Endodermal cell (in vitro differentiated cells): ENCODE data around the gene RYR3. TPM values are rescaled to one million over a fixed set of nuclear protein-coding genes. Genes with fewer than 3 reads are reported as not detected.

Source experiments
- DNase-seq: peaks from one replicate; pipeline ENCODE4 v3.0.0-alpha.2; 2017
- H3K27ac ChIP-seq: 2 replicates; pipeline ENCODE4 v1.5.1; 2013; ENCODE audit warnings: mild to moderate bottlenecking, low read depth, low read length, moderate library complexity
- H3K27me3 ChIP-seq: 2 replicates; pipeline ENCODE4 v1.6.1; 2013; ENCODE audit warnings: mild to moderate bottlenecking, low read length, moderate library complexity; ENCODE audit not compliant: insufficient read depth, control insufficient read depth, poor library complexity, severe bottlenecking
- H3K36me3 ChIP-seq: 2 replicates; pipeline ENCODE4 v1.7.0; 2013; ENCODE audit warnings: mild to moderate bottlenecking, low read length, moderate library complexity; ENCODE audit not compliant: control insufficient read depth, insufficient read depth
- H3K4me1 ChIP-seq: one replicate; pipeline ENCODE4 v1.7.0; 2013; ENCODE audit warnings: low read length; ENCODE audit not compliant: control insufficient read depth, insufficient read depth
- H3K4me3 ChIP-seq: 2 replicates; pipeline ENCODE4 v1.5.1; 2013; ENCODE audit warnings: mild to moderate bottlenecking, low read length, moderate library complexity
- H3K9ac ChIP-seq: 2 replicates; pipeline ENCODE4 v1.6.1; 2013; ENCODE audit warnings: mild to moderate bottlenecking, low read length, moderate library complexity; ENCODE audit not compliant: poor library complexity, severe bottlenecking; ENCODE audit errors: extremely low read depth
- H3K9me3 ChIP-seq: 2 replicates; pipeline ENCODE4 v1.6.1; 2013; ENCODE audit warnings: mild to moderate bottlenecking, low read length, moderate library complexity; ENCODE audit not compliant: control insufficient read depth
- H3K27ac Mint-ChIP-seq: 2 replicates; pipeline ENCODE4 v1.8.0; 2020; ENCODE audit warnings: mixed read lengths
- H3K27me3 Mint-ChIP-seq: 2 replicates; pipeline ENCODE4 v1.8.0; 2021; ENCODE audit warnings: mild to moderate bottlenecking, mixed read lengths; ENCODE audit not compliant: insufficient read depth
- H3K36me3 Mint-ChIP-seq: 2 replicates; pipeline ENCODE4 v1.8.0; 2020; ENCODE audit warnings: low read depth, mixed read lengths
- H3K4me1 Mint-ChIP-seq: 2 replicates; pipeline ENCODE4 v1.8.0; 2020; ENCODE audit warnings: mixed read lengths
- H3K4me3 Mint-ChIP-seq: 2 replicates; pipeline ENCODE4 v1.8.0; 2020; ENCODE audit warnings: mild to moderate bottlenecking, moderate library complexity, mixed read lengths
- H3K9me3 Mint-ChIP-seq: 2 replicates; pipeline ENCODE4 v1.8.0; 2020; ENCODE audit warnings: mild to moderate bottlenecking, mixed read lengths
- CTCF ChIP-seq: fragments of 200-600 bp; sonication (generic); conservative IDR thresholded peaks from 2 replicates; pipeline ENCODE4 v1.5.0; 2021; ENCODE audit warnings: antibody characterized with exemption, mild to moderate bottlenecking
- WGBS, 2 experiments: methylation state at CpG; one replicate each; pipeline versions ENCODE4 v1.1.5 to v1.1.7; 2013; ENCODE audit warnings: missing lambda C conversion rate in 2 of 2, mixed read lengths in 1 of 2; ENCODE audit not compliant: insufficient coverage in 1 of 2, insufficient read length in 1 of 2; 5-methylcytosine and 5-hydroxymethylcytosine counted together
- total RNA-seq, 2 donors: library from RNA; stranded (reverse); fragmentation: NEBNext Ultra II Directional in 1 of 2; extraction: Animal tissue kit (Norgen Biotek cat#: 25700) in 1 of 2; gene quantifications; 2 replicates in 1 of 2; 3 replicates in 1 of 2; pipeline ENCODE4 v1.2.1, GENCODE V29; 2021

RYR3 gene
- total RNA-seq, 2 donors from 2014 or later = 0.71 to 1.4 TPM

GRCh38 chr15:33662014-33662413 lies 351.2 kb downstream of the RYR3 start:
- H3K27me3 Mint-ChIP-seq = no peaks in the 10 kb centered on the region
- Histone ChIP-seq H3K4me3 (no peak overlapping the region), H3K9ac (no peak overlapping the region), H3K36me3 (no peaks in the 10 kb centered on the region), H3K27ac (no peak overlapping the region), H3K4me1 (no peaks in the 10 kb centered on the region), H3K27me3 (no peaks in the 10 kb centered on the region), H3K9me3 (no peaks in the 10 kb centered on the region)
- no peaks in the 10 kb centered on the region for H3K9me3 Mint-ChIP-seq
- 96 to 97% methylated on average over 12 to 14 of the region's 14 CpGs for WGBS, 2 experiments
- H3K36me3 Mint-ChIP-seq = no peaks in the 10 kb centered on the region
- H3K4me1 Mint-ChIP-seq = no peaks in the 10 kb centered on the region
- no peak for DNase-seq
- no peak for TF ChIP-seq CTCF
- no peak overlapping the region for H3K4me3 Mint-ChIP-seq
- no peak overlapping the region for H3K27ac Mint-ChIP-seq

GRCh38 chr15:33664947-33665346 lies 354.2 kb downstream of the RYR3 start:
- Mint-ChIP-seq H3K27me3 (no peaks in the 10 kb centered on the region), H3K9me3 (no peaks in the 10 kb centered on the region), H3K4me3 (no peak overlapping the region), H3K36me3 (no peaks in the 10 kb centered on the region), H3K27ac (no peak overlapping the region), H3K4me1 (no peaks in the 10 kb centered on the region)
- H3K27ac ChIP-seq = no peak overlapping the region
- H3K36me3 ChIP-seq = no peaks in the 10 kb centered on the region
- H3K4me1 ChIP-seq = no peaks in the 10 kb centered on the region
- H3K4me3 ChIP-seq = no peak overlapping the region
- no peaks in the 10 kb centered on the region for H3K9me3 ChIP-seq
- 80 to 94% methylated on average over 1 to 2 of the region's 2 CpGs for WGBS, 2 experiments
- H3K27me3 ChIP-seq = no peaks in the 10 kb centered on the region
- no peak for DNase-seq
- no peak for TF ChIP-seq CTCF
- no peak overlapping the region for H3K9ac ChIP-seq

- Histone ChIP-seq H3K9ac (no peak overlapping the region), H3K4me1 (no peaks in the 10 kb centered on the region), H3K27me3 (no peaks in the 10 kb centered on the region), H3K4me3 (no peak overlapping the region), H3K27ac (no peak overlapping the region), H3K36me3 (no peaks in the 10 kb centered on the region), H3K9me3 (no peaks in the 10 kb centered on the region)
- H3K4me1 Mint-ChIP-seq = no peaks in the 10 kb centered on the region
- DNase-seq = no peak
- H3K27ac Mint-ChIP-seq = no peak overlapping the region
- no peaks in the 10 kb centered on the region for H3K36me3 Mint-ChIP-seq
- no peak for TF ChIP-seq CTCF
- 60 to 87% methylated on average over 1 to 3 of the region's 3 CpGs for WGBS, 2 experiments
- no peaks in the 10 kb centered on the region for H3K9me3 Mint-ChIP-seq
- H3K27me3 Mint-ChIP-seq = no peaks in the 10 kb centered on the region
- no peak overlapping the region for H3K4me3 Mint-ChIP-seq
Observed at GRCh38 chr15:33670567-33670966, 359.8 kb downstream of the RYR3 start.
